Measurements from ENCODE around the gene WNT3A.
A peak's percentile ranks its signal among the peaks of the same experiment; 100 is the strongest.

Gene WNT3A

DNA sequence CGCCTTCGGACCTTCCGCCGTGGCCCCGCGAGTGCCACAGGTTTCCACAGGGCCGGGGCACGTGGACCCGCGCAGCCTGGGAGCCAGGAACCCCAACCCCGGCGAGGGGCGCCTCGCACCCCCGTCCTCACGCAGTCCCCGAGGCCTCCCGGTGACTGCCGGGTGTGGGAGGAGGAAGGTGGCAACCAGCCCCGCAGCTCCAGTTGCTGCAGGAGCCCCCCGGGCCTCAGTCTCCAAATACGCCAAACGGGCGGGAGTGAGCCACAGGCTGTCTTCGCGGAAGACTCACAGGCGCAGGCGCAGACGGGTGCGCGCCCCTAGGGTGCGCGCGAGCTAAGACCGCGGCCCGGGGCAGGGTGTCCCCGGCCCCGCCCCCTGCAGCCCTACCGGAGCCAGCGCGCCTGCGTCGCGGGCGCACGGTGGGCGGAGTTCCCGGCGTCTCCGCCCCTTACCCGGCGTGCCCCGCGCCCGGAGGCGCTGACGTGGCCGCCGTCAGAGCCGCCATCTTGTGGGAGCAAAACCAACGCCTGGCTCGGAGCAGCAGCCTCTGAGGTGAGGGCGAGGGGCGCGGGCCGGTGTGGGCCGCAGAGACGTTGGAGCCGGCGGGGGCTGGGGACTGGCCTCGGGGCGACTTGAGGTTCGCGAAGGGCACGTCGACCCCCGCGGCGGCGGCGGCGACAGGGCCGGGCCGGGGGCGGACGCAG, 75.6 kb downstream of the WNT3A start, which contains the start of gene ARF1 (continued):
- TF ChIP-seq, protein P1, sequence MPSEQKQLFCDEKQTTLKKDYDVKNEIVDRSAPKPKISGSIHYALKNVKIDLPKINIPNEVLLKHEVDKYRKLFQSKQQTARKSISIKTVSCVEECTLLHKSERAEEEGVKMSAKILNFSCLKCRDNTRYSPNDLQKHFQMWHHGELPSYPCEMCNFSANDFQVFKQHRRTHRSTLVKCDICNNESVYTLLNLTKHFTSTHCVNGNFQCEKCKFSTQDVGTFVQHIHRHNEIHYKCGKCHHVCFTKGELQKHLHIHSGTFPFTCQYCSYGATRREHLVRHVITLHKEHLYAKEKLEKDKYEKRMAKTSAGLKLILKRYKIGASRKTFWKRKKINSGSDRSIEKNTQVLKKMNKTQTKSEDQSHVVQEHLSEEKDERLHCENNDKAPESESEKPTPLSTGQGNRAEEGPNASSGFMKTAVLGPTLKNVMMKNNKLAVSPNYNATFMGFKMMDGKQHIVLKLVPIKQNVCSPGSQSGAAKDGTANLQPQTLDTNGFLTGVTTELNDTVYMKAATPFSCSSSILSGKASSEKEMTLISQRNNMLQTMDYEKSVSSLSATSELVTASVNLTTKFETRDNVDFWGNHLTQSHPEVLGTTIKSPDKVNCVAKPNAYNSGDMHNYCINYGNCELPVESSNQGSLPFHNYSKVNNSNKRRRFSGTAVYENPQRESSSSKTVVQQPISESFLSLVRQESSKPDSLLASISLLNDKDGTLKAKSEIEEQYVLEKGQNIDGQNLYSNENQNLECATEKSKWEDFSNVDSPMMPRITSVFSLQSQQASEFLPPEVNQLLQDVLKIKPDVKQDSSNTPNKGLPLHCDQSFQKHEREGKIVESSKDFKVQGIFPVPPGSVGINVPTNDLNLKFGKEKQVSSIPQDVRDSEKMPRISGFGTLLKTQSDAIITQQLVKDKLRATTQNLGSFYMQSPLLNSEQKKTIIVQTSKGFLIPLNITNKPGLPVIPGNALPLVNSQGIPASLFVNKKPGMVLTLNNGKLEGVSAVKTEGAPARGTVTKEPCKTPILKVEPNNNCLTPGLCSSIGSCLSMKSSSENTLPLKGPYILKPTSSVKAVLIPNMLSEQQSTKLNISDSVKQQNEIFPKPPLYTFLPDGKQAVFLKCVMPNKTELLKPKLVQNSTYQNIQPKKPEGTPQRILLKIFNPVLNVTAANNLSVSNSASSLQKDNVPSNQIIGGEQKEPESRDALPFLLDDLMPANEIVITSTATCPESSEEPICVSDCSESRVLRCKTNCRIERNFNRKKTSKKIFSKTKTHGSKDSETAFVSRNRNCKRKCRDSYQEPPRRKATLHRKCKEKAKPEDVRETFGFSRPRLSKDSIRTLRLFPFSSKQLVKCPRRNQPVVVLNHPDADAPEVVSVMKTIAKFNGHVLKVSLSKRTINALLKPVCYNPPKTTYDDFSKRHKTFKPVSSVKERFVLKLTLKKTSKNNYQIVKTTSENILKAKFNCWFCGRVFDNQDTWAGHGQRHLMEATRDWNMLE (tag by site-specific recombination; conservative IDR thresholded peaks at IDR 0.05; ENCODE audit: low read depth): 0 out of 2 replicates have a peak, but pooled peaks have one; percentile 10
- peak; percentile 72 for TF ChIP-seq SP3 (tag by site-specific recombination; IDR thresholded peaks at IDR 0.05)
- TF ChIP-seq ZNF76 (tag by site-specific recombination; IDR thresholded peaks at IDR 0.05; ENCODE audit: borderline replicate concordance, low read depth): peak; percentile 89
- TF ChIP-seq ZNF660 (tag by site-specific recombination; IDR thresholded peaks at IDR 0.05): peak; percentile 47
- TF ChIP-seq ZNF585B (tag by site-specific recombination; IDR thresholded peaks at IDR 0.05): peak; percentile 11; the same call in 1 of the 2 replicates
- TF ChIP-seq ZBTB21 (tag by site-specific recombination; IDR thresholded peaks at IDR 0.05): no peak
- TF ChIP-seq, protein P2, sequence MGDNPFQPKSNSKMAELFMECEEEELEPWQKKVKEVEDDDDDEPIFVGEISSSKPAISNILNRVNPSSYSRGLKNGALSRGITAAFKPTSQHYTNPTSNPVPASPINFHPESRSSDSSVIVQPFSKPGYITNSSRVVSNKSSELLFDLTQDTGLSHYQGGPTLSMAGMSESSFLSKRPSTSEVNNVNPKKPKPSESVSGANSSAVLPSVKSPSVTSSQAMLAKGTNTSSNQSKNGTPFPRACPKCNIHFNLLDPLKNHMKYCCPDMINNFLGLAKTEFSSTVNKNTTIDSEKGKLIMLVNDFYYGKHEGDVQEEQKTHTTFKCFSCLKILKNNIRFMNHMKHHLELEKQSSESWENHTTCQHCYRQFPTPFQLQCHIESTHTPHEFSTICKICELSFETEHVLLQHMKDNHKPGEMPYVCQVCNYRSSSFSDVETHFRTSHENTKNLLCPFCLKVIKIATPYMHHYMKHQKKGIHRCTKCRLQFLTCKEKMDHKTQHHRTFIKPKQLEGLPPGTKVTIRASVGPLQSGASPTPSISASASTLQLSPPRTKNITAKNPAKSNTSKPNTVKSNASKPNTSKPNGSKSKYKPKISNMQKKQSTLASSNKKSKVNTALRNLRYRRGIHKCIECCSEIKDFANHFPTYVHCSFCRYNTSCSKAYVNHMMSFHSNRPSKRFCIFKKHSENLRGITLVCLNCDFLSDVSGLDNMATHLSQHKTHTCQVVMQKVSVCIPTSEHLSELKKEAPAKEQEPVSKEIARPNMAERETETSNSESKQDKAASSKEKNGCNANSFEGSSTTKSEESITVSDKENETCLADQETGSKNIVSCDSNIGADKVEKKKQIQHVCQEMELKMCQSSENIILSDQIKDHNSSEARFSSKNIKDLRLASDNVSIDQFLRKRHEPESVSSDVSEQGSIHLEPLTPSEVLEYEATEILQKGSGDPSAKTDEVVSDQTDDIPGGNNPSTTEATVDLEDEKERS (tag by site-specific recombination; IDR thresholded peaks at IDR 0.05): no peak
- no peak for TF ChIP-seq ZNF48 (tag by site-specific recombination; IDR thresholded peaks at IDR 0.05)
- TF ChIP-seq, protein P3, sequence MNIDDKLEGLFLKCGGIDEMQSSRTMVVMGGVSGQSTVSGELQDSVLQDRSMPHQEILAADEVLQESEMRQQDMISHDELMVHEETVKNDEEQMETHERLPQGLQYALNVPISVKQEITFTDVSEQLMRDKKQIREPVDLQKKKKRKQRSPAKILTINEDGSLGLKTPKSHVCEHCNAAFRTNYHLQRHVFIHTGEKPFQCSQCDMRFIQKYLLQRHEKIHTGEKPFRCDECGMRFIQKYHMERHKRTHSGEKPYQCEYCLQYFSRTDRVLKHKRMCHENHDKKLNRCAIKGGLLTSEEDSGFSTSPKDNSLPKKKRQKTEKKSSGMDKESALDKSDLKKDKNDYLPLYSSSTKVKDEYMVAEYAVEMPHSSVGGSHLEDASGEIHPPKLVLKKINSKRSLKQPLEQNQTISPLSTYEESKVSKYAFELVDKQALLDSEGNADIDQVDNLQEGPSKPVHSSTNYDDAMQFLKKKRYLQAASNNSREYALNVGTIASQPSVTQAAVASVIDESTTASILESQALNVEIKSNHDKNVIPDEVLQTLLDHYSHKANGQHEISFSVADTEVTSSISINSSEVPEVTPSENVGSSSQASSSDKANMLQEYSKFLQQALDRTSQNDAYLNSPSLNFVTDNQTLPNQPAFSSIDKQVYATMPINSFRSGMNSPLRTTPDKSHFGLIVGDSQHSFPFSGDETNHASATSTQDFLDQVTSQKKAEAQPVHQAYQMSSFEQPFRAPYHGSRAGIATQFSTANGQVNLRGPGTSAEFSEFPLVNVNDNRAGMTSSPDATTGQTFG (tag by site-specific recombination; IDR thresholded peaks at IDR 0.05; ENCODE audit: borderline replicate concordance): no peak
- no peak for TF ChIP-seq ZNF391 (tag by site-specific recombination; IDR thresholded peaks at IDR 0.05; ENCODE audit: borderline replicate concordance, low read depth)
- TF ChIP-seq ZNF132 (tag by site-specific recombination; IDR thresholded peaks at IDR 0.05; ENCODE audit: borderline replicate concordance): no peak
- peak; percentile 62 for TF ChIP-seq ZNF561 (tag by site-specific recombination; IDR thresholded peaks at IDR 0.05; ENCODE audit: borderline replicate concordance)
- TF ChIP-seq, protein P4, sequence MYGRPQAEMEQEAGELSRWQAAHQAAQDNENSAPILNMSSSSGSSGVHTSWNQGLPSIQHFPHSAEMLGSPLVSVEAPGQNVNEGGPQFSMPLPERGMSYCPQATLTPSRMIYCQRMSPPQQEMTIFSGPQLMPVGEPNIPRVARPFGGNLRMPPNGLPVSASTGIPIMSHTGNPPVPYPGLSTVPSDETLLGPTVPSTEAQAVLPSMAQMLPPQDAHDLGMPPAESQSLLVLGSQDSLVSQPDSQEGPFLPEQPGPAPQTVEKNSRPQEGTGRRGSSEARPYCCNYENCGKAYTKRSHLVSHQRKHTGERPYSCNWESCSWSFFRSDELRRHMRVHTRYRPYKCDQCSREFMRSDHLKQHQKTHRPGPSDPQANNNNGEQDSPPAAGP (tag by site-specific recombination; IDR thresholded peaks at IDR 0.05): peak; percentile 54
- TF ChIP-seq ZFHX2 (tag by site-specific recombination; conservative IDR thresholded peaks at IDR 0.05): peak; percentile 4; the same call in 1 of the 2 replicates
- TF ChIP-seq ZNF184 (tag by site-specific recombination; IDR thresholded peaks at IDR 0.05): no peak
- no peak; the same call in none of the 2 replicates for TF ChIP-seq KLF9 (tag by site-specific recombination; IDR thresholded peaks at IDR 0.05; ENCODE audit: low read depth)
- TF ChIP-seq SP7 (tag by site-specific recombination; IDR thresholded peaks at IDR 0.05): peak; percentile 89
- no peak for TF ChIP-seq ZNF174 (tag by site-specific recombination; IDR thresholded peaks at IDR 0.05)
- 0 out of 2 replicates have a peak, but pooled peaks have one; percentile 30 for TF ChIP-seq ZNF394 (tag by site-specific recombination; IDR thresholded peaks at IDR 0.05; ENCODE audit: borderline replicate concordance)
- TF ChIP-seq ZNF768 (tag by site-specific recombination; IDR thresholded peaks at IDR 0.05): no peak
- TF ChIP-seq MEIS1 (CRISPR knock-in tag; IDR thresholded peaks at IDR 0.05; ENCODE audit: borderline replicate concordance): no peak
- TF ChIP-seq ZNF777 (tag by site-specific recombination; IDR thresholded peaks at IDR 0.05; ENCODE audit: borderline replicate concordance): no peak
- no peak for TF ChIP-seq ZNF366 (tag by site-specific recombination; conservative IDR thresholded peaks at IDR 0.05)
- no peak for TF ChIP-seq ZNF843 (tag by site-specific recombination; IDR thresholded peaks at IDR 0.05)
- TF ChIP-seq ZNF785 (tag by site-specific recombination; IDR thresholded peaks at IDR 0.05): peak; percentile 74; the same call in 1 of the 2 replicates
- TF ChIP-seq ZBTB48 (tag by site-specific recombination; IDR thresholded peaks at IDR 0.05): no peak; the same call in 1 of the 2 replicates
- no peak for TF ChIP-seq TRIM28 (IDR thresholded peaks at IDR 0.05; ENCODE audit: borderline replicate concordance, low read length)
- 0 out of 2 replicates have a peak, but pooled peaks have one; percentile 22 for TF ChIP-seq ZNF16 (tag by site-specific recombination; IDR thresholded peaks at IDR 0.05; ENCODE audit: low read depth)
- TF ChIP-seq ZBTB17 (tag by site-specific recombination; IDR thresholded peaks at IDR 0.05): no peak
